CD4-positive, alpha-beta T cell treated with Interleukin-1 beta for 1 hour (primary cell): Measurements from ENCODE around the gene SYNJ2.

Source experiments
- DNase-seq, 2 donors: peaks; one replicate each; pipeline ENCODE4 v3.0.0-alpha.2; 2020 to 2022

Gene SYNJ2

GRCh38 chr6:157999168-158000051, 17.7 kb downstream of the SYNJ2 start:
- DNase-seq, result no peak

DNA sequence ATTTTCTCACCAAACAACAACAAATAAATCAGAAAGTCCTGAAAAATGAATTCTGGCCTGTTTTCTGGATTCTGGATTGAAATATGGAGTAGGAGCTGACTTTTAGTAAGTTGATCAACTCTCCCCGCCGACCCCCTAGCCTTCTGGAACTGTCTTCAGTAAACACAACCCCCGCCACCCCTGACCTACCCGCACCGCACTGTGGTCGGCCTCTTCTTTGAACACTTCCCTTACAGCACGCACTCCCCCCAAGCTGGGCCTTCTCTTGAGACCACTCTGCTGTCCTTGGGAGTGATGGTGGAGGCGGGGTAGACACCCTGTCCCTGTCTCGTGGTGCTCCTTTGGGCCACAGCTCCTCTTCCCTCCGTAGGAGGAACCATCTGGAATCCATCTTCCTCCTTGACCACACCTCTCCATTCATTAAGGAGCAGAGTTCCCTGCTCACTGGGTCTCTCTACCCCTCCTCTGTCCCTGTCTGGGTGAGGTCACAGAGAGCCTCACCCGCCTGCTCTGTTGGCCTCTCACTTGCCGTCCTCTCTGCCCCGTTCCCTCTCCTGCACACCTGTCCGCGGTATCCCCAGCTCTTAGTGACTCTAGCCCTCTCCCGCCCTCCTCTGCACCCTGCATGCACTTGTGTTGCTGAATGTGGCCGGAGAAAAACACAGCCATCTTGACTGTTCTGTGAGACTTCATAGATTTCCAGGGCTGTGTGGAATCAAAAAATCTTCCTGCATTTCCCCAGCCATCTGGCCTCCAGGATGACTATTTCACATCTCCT, 19.1 kb downstream of the SYNJ2 start:
- no peak for DNase-seq

DNA sequence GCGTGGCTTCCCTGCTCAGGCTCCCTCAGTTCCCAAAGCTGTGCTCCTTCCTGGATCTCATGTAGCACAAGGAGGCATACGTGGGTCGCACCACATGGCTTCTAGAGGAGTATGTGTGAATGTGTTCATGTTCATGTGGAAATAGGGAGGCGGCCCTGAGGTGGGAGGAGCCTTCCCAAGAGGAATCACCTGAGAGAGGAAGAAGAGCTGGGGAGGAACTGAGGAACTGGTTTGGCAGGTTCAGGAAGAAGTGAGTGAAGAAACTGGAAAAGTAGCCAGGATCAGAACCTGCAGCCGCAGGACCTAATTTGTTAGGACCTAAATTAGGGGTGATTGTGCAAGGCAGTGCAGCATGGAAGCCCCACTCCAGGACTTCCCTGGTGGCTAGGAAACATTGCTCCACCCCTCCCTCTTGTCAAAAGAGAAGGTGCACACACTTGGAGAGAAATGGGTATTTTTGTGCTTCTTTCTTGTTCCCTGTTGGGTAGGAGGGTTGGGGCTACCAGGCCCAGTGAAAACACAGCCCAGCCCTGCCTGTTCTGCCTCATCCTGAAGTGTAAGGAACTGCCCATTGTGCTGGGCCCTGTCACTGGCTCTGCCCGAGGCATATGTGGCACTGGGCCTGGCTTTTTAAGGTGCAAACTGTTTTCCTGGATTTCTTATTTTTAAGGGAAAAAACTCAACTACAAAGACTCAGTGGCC, 20.7 kb downstream of the SYNJ2 start:
- no peak for DNase-seq

- peak in 1 of 2 donors; percentile 19 for DNase-seq
These were observed 21.5 kb downstream of the SYNJ2 start for GRCh38 chr6:158002951-158003853.

GRCh38 chr6:158003910-158004700, 22.4 kb downstream of the SYNJ2 start:
- no peak for DNase-seq

GRCh38 chr6:158004701-158005095, 23.0 kb downstream of the SYNJ2 start:
- DNase-seq, result no peak

- DNase-seq, result no peak
These were observed 24.0 kb downstream of the SYNJ2 start for GRCh38 chr6:158005626-158006180.

DNA sequence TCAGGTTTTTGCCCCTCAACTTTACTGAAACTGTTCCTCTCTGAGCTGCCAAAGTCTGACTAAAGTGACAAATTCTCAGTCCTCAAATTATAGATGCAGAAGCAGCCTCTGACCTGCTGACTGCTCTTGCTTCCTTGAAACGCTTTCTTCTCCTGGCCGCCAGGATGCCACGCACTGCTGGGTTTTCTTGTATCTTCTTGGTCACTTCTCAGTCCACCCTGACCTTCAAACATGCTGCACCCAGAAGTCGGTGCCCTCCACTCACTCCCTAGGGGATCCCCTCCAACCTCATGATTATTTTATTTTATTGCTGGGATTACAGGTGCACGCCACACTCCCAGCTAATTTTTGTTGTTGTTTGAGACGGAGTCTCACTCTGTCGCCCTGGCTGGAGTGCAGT, 24.7 kb downstream of the SYNJ2 start:
- no peak for DNase-seq

GRCh38 chr6:158006821-158007570, 25.3 kb downstream of the SYNJ2 start:
- DNase-seq, result no peak

DNA sequence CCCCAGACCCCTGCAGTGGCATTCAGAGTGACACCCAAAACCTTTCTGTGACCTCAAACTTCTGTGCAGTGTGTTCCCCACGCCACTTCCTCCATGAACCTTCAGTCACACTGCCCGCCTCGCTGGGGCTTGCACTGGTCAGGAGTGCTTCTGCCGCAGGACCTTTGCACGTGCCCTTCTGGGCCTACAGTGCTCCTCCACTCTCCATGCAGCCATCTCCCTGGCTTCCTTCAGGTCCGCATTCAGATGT, 27.1 kb downstream of the SYNJ2 start:
- DNase-seq, result no peak

DNA sequence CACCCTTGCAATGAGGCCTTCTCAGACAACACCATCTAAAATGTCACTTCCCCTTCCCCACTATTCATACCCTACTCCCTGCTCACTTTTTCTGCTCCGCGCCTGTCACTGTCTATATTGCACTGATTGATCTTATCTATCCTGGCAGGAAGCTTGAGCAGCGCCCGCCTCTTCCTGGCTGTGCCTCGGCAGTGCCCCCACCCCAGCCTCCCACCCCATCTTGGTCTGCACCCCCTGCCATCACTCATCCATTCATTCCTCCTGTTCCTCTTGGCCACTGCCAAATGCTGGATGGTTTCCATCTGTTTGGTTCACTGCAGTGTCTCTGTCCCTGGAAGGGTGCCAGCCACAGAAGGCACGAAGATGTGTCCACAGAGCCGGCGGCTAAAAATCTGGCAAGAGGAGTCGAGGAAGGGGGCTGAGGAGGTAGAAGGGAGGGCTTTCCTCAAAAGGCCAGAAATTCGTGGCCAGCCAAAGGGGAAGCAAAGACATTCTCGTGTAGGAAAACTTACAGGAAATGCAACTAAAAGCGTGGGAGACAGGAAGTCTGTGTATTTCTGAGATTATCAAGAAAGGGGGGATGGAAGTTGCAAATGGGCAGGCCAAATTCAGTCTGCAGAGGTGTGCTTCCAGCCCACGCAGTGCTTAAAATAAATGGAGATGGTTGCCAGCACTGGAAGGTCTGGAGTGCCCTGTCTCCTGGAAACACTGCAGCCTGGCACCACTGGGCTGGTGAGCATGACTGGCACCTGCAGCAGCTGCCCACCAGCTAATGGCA, 27.6 kb downstream of the SYNJ2 start:
- DNase-seq, result peak in 1 of 2 donors; percentile 18

DNA sequence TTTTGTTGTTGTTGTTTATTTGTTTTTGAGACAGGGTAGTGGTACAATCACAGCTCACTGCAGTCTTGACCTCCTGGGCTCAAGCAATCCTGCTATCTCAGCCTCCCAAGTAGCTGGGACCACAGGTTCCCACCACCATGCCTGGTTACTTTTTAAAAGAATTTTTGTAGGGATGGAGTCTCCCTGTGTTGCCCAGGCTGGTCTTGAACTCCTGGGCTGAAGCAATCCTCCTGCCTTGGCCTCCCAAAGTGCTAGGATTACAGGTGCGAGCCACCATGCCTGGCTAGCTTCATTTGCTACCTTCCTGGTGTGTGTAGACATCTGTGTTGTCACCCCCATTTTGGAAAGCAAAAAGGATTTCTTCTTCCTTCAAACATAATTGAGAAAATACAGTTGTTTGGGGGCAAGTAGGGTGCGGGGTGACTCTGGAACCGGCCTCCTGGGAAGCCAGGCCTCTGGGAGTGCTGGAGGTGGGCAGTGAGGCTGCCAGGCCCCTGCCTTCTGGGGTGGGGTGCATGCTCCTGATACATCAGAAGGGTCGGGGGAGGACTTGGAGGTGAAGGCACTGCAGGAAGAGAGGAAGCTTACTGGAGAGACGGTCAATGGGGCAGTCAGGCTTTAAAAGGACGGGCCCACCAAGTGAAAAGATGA, 28.4 kb downstream of the SYNJ2 start:
- DNase-seq, result no peak

DNA sequence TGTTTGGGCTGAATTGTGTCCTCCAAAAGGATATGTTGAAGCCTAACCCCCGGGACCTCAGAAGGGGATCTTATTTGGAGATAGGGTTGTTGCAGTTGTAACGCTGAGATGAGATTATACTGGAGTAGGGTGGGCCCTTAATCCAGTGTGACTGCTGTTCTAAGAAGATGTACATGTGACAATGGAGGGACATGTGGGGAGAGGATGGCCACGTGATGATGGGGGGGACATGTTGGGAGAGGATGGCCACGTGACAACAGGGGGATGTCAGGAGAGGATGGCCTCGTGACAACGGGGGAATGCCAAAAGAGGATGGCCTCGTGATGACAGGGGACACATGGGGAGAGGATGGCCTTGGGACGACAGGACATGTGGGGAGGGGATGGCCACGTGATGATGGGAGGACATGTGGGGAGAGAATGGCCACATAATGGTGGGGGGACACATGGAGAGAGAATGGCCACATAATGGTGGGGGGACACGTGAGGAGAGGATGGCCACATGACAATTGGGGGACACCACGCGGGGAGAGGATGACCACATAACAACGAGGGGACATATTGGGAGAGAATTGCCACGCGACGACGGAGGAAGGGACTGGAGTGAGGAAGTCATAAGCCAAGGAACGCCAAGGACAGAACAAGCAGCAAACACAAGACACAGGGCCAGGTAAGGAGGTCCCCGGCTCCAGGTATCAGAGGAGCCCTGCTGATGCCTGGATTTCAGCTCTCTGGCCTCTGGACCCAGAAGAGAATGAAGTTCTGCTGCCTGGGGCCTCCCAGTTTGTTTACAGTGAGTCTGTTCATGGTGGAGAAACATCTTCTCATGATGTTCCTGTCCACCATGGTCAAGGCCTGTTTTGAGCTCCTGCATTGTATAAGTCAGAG, 29.2 kb downstream of the SYNJ2 start:
- no peak for DNase-seq

DNA sequence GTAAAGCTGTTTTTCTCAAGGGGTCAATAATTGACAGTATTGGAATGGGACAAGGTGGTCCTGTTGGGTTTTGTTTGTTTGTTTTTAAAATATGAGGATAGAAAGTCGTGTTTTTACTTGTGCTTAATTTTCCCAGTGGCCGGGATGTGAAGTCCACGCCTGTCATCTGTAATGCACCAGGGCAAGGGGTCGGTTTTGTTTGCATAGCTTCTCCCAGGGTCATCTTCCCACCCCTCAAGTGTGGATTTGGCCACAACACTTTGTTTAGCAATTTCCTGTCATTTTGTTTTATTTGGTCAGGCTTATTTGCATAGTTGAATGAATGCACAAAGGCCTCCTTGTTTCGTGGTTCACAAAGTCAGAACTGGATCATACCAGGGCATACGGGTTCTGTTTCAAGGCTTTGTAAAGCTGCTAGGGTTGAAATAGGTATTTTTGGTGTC, 29.8 kb downstream of the SYNJ2 start:
- no peak for DNase-seq

DNA sequence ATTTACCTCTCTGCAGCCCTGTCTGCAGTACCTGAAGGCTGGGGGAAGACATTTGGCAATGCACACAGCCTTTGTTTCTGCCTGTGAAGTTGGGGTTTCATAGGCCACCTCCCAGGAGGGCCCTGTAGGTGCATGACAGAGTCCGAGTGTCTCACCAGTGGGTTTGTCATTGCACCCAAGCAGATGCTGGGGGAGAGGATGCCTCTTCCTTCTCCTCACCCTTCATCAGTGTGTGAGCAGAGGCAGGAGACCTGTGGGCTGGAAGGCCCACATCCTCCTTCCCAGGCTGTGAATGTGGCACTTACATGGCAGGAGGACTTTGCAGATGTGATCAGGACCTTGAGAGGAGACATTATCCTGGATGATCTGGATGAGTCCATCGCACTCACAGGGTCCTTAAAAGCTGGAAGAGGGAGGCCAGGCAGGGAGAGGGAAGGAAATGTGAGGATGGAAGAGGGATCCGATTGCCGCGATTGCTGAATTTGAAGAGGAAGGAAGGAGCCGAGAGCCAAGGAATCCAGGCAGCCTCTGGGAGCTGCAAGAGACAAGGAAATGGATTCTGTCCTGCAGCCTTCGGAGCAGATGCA, 30.4 kb downstream of the SYNJ2 start:
- no peak for DNase-seq

- DNase-seq, result no peak
These were observed 32.3 kb downstream of the SYNJ2 start for GRCh38 chr6:158013904-158014504.

- DNase-seq, result no peak
These were observed 33.0 kb downstream of the SYNJ2 start for GRCh38 chr6:158014505-158015187.
